Osteoblast (primary cell): ENCODE results near the gene FKBP2. TPM values are rescaled to one million over a fixed set of nuclear protein-coding genes. Genes with fewer than 3 reads are reported as not detected.

Source experiments
- DNase-seq: peaks from one replicate; pipeline ENCODE4 v3.0.0; 2011; ENCODE audit warnings: low spot score, mixed read lengths; ENCODE audit not compliant: insufficient read length; ENCODE audit errors: missing footprints
- H2AFZ ChIP-seq: 2 replicates; pipeline ENCODE4 v1.6.0; 2011; ENCODE audit warnings: mild to moderate bottlenecking, low read length
- H3K27ac ChIP-seq: 2 replicates; pipeline ENCODE4 v1.5.1; 2011; ENCODE audit warnings: mild to moderate bottlenecking, low read depth, low read length, moderate library complexity
- H3K27me3 ChIP-seq: 2 replicates; pipeline ENCODE4 v1.6.0; 2012; ENCODE audit warnings: mild to moderate bottlenecking, control low read depth, inconsistent platforms, low read length, moderate library complexity; ENCODE audit not compliant: insufficient read depth
- H3K36me3 ChIP-seq: 2 replicates; pipeline ENCODE4 v1.5.1; 2011; ENCODE audit warnings: mild to moderate bottlenecking, low read length, control low read depth, moderate library complexity; ENCODE audit not compliant: insufficient read depth
- H3K4me1 ChIP-seq: 2 replicates; pipeline ENCODE4 v1.5.1; 2011; ENCODE audit warnings: mild to moderate bottlenecking, low read length, control low read depth, moderate library complexity; ENCODE audit not compliant: insufficient read depth
- H3K4me2 ChIP-seq: 2 replicates; pipeline ENCODE4 v1.6.0; 2011; ENCODE audit warnings: mild to moderate bottlenecking, low read length; ENCODE audit not compliant: insufficient read depth
- H3K4me3 ChIP-seq: fragments of 200-600 bp; sonication (generic); 3 replicates; pipeline ENCODE4 v1.5.1; 2012; ENCODE audit warnings: mild to moderate bottlenecking, low read length, inconsistent platforms; ENCODE audit not compliant: insufficient read depth
- H3K79me2 ChIP-seq: 2 replicates; pipeline ENCODE4 v1.6.0; 2012; ENCODE audit warnings: mild to moderate bottlenecking, low read length, control low read depth, inconsistent platforms; ENCODE audit not compliant: insufficient read depth
- H3K9me3 ChIP-seq: 2 replicates; pipeline ENCODE4 v1.5.1; 2011; ENCODE audit warnings: low read depth, low read length, control low read depth
- H4K20me1 ChIP-seq: 2 replicates; pipeline ENCODE4 v1.6.0; 2012; ENCODE audit warnings: mild to moderate bottlenecking, low read length, control low read depth; ENCODE audit not compliant: insufficient read depth
- total RNA-seq: library from RNA; depleted of rRNA; stranded (reverse); fragments of >200 nt; gene quantifications from 2 replicates; pipeline ENCODE4 v1.2.3, GENCODE V29; 2012
- TF ChIP-seq, protein P1 (sequence below): IDR thresholded peaks from 2 replicates; pipeline ENCODE4 v1.5.1; 2011; ENCODE audit warnings: mild to moderate bottlenecking, low read depth, low read length, moderate library complexity; ENCODE audit errors: extremely low read depth

Gene FKBP2
- total RNA-seq, 1 donor, result 31.1 TPM

DNA sequence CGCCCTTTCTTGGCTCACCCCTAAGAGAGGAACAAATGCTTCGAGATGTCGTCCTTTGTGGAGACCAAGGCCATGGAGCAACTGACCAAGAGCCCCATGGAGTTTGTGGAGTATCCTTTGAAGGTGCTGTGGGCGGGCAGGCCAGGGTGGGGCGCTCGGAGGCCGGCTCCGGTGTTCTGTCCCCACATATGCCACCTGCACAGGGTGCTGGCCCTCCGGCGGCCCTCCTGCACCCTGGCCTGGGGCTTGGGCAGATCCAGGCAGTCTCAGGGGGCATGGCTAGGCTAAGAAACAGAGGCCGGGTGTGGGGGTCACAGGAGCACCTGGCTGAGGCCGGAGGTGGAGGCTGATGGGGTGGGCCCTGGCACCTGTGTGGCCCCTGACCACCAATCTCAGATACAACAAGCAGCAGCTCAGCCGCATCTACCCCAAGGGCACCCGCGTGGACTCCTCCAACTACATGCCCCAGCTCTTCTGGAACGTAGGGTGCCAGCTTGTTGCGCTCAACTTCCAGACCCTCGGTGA lies 20.7 kb downstream of the FKBP2 start:
- Histone ChIP-seq H3K4me1 (peaks cover 6% of the 10 kb centered on the region), H3K36me3 (peaks cover 49% of the 10 kb centered on the region), H3K27ac (no peak overlapping the region), H3K79me2 (no peaks in the 10 kb centered on the region), H3K4me2 (no peak overlapping the region), H3K9me3 (no peaks in the 10 kb centered on the region), H3K4me3 (no peak overlapping the region), H4K20me1 (no peaks in the 10 kb centered on the region), H3K27me3 (no peaks in the 10 kb centered on the region), H2AFZ (no peak overlapping the region)
- TF ChIP-seq, protein P1, sequence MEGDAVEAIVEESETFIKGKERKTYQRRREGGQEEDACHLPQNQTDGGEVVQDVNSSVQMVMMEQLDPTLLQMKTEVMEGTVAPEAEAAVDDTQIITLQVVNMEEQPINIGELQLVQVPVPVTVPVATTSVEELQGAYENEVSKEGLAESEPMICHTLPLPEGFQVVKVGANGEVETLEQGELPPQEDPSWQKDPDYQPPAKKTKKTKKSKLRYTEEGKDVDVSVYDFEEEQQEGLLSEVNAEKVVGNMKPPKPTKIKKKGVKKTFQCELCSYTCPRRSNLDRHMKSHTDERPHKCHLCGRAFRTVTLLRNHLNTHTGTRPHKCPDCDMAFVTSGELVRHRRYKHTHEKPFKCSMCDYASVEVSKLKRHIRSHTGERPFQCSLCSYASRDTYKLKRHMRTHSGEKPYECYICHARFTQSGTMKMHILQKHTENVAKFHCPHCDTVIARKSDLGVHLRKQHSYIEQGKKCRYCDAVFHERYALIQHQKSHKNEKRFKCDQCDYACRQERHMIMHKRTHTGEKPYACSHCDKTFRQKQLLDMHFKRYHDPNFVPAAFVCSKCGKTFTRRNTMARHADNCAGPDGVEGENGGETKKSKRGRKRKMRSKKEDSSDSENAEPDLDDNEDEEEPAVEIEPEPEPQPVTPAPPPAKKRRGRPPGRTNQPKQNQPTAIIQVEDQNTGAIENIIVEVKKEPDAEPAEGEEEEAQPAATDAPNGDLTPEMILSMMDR, result no peak
- DNase-seq, result peak; percentile 74

DNA sequence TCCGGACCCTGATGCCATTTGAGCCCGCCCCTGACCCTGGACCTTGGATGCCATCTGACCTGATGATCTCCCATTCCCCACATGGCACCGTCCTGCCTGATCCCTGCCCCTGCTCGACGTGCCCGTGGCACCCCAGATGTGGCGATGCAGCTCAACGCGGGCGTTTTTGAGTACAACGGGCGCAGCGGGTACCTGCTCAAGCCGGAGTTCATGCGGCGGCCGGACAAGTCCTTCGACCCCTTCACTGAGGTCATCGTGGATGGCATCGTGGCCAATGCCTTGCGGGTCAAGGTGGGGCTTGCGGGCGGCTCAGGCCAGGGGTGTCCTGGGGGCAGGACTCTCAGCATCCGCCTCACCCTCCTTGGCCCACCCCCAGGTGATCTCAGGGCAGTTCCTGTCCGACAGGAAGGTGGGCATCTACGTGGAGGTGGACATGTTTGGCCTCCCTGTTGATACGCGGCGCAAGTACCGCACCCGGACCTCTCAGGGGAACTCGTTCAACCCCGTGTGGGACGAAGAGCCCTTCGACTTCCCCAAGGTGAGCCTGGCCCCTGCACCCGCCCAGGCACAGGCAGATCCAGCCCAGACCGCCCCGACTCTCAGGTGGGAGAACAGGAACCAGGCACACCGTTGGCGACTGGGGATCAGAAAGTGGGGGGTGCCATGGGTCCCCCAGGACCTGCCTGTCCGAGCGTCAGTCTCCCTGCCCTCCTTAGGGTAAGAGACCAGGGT lies 21.5 kb downstream of the FKBP2 start:
- TF ChIP-seq, protein P1, result no peak
- no peaks in the 10 kb centered on the region for H3K9me3 ChIP-seq
- H3K36me3 ChIP-seq, result peaks cover 50% of the 10 kb centered on the region
- H3K27me3 ChIP-seq, result no peaks in the 10 kb centered on the region
- H2AFZ ChIP-seq, result no peak overlapping the region
- H3K4me2 ChIP-seq, result no peak overlapping the region
- DNase-seq, result peak; percentile 60
- no peak overlapping the region for H3K4me3 ChIP-seq
- H4K20me1 ChIP-seq, result no peaks in the 10 kb centered on the region
- H3K79me2 ChIP-seq, result no peaks in the 10 kb centered on the region
- peaks cover 7% of the 10 kb centered on the region for H3K4me1 ChIP-seq
- H3K27ac ChIP-seq, result peak overlapping the region; percentile 66

DNA sequence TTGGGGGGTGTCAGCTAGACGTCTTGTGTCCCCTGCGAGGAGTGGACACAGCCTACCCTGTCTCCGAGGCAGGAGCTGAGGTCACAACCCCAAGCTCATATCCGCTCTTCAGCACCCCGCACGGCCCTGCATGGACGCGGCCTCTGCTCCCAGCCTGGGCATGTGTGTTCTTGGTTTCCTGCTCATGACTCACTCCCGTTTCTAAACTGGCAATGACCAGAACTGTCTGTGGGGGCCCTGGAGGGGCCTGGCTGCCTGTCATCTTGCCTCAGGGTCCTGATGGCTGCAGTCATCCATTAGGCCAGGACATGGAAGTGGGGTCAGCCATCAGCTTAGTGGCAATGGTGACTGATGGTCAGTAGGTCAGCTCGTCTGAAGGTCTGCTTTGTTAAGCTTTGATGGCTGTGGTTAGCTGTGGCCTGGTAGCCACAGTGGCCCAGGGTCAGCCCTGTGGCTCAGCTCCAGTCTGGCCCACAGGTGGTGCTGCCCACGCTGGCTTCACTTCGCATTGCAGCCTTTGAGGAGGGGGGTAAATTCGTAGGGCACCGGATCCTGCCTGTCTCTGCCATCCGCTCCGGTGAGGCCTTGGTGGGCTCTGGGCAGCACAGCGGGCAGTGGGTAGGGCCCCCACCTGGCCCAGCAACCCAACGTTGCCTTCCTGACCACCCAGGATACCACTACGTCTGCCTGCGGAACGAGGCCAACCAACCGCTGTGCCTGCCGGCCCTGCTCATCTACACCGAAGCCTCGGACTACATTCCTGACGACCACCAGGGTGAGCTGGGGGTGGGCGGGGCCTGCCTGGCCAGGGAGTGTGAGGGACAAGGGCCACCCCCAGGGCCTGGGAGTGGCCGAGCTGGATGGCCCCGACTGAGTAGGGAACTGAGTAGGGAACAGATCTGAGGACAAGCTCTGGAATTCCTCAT lies 22.4 kb downstream of the FKBP2 start:
- no peaks in the 10 kb centered on the region for H4K20me1 ChIP-seq
- no peak overlapping the region for H3K4me2 ChIP-seq
- H3K27me3 ChIP-seq, result no peaks in the 10 kb centered on the region
- H3K79me2 ChIP-seq, result no peaks in the 10 kb centered on the region
- TF ChIP-seq, protein P1, result no peak
- no peak overlapping the region for H2AFZ ChIP-seq
- peak overlapping the region; percentile 66 for H3K27ac ChIP-seq
- H3K36me3 ChIP-seq, result peaks cover 49% of the 10 kb centered on the region
- DNase-seq, result peak; percentile 90
- peaks cover 15% of the 10 kb centered on the region for H3K4me1 ChIP-seq
- no peak overlapping the region for H3K4me3 ChIP-seq
- no peaks in the 10 kb centered on the region for H3K9me3 ChIP-seq

DNA sequence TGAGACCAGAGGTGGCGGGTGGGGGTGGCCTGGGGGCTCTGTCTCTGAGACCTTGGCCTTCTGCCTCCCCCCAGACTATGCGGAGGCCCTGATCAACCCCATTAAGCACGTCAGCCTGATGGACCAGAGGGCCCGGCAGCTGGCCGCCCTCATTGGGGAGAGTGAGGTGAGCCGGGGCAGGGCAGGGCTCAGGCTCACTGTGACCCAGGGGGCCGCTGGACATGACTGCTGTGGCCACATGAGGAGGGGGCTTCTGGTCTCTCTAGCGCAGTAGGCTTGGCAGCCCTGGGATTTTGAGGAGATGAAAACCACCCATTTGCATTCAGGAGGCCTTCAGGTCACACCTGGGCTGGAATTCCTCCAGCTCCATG lies 23.0 kb downstream of the FKBP2 start:
- no peaks in the 10 kb centered on the region for H3K9me3 ChIP-seq
- no peak overlapping the region for H3K27ac ChIP-seq
- peaks cover 49% of the 10 kb centered on the region for H3K36me3 ChIP-seq
- DNase-seq, result peak; percentile 43
- no peak overlapping the region for H3K4me3 ChIP-seq
- no peaks in the 10 kb centered on the region for H4K20me1 ChIP-seq
- peaks cover 21% of the 10 kb centered on the region for H3K4me1 ChIP-seq
- no peaks in the 10 kb centered on the region for H3K27me3 ChIP-seq
- no peak overlapping the region for H3K4me2 ChIP-seq
- TF ChIP-seq, protein P1, result no peak
- no peaks in the 10 kb centered on the region for H3K79me2 ChIP-seq
- no peak overlapping the region for H2AFZ ChIP-seq
